Measurements from ENCODE around the gene RGS16. TPM values are rescaled to one million over a fixed set of nuclear protein-coding genes. Genes with fewer than 3 reads are reported as not detected.

The RGS16 gene
- polyA plus RNA-seq, 1 experiment, result 0.23 TPM

DNA sequence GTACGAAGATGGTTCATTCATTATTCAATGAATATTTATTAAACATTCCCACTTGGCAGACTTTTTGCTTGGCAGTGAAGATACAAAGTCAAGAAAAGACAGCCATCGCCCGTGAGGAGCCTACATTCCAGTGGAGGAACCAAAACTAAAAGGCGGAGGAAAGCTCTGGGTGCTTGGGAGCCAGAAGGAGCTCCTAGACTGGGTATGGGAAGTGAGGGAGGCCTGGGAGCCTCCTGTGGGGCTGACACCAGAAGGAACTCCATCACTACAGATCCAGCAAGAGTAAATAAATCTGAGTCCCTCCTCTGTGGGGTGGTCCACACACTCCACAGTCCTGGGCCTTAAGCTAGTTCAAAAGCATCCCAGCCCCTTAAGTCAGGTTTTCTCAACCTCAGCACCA is 30.0 kb downstream of the RGS16 start:
- POLR2A ChIA-PET, result no interaction called here

GRCh38 chr1:182570611-182570970 is 33.6 kb downstream of the RGS16 start:
- no peak for TF ChIP-seq CTCF (IDR thresholded peaks at IDR 0.05; ENCODE audit: insufficient read depth, low read depth, low read length)
- Histone ChIP-seq H3K4me3 (ENCODE audit: low read depth, low read length) (no peak overlapping the region), H3K27me3 (ENCODE audit: control insufficient read depth, insufficient read depth, low read length) (no peaks in the 10 kb centered on the region), H3K36me3 (ENCODE audit: control insufficient read depth, insufficient read depth, low read length) (peaks cover 3% of the 10 kb centered on the region; the same call in 1 of the 2 replicates)
- no peak for DNase-seq (ENCODE audit: low read depth)
- ChIA-PET POLR2A (no interaction called here), CTCF (no interaction called here)

More for the DNA sequence above, 30.0 kb downstream of the RGS16 start:
- Histone ChIP-seq H3K27me3 (ENCODE audit: control insufficient read depth, insufficient read depth, low read length) (no peaks in the 10 kb centered on the region), H3K36me3 (ENCODE audit: control insufficient read depth, insufficient read depth, low read length) (peaks cover 3% of the 10 kb centered on the region; the same call in 1 of the 2 replicates), H3K4me3 (ENCODE audit: low read depth, low read length) (no peak overlapping the region)
- no peak for DNase-seq (ENCODE audit: low read depth)
- CTCF ChIA-PET, result no interaction called here
- no peak for TF ChIP-seq CTCF (IDR thresholded peaks at IDR 0.05; ENCODE audit: insufficient read depth, low read depth, low read length)

DNA sequence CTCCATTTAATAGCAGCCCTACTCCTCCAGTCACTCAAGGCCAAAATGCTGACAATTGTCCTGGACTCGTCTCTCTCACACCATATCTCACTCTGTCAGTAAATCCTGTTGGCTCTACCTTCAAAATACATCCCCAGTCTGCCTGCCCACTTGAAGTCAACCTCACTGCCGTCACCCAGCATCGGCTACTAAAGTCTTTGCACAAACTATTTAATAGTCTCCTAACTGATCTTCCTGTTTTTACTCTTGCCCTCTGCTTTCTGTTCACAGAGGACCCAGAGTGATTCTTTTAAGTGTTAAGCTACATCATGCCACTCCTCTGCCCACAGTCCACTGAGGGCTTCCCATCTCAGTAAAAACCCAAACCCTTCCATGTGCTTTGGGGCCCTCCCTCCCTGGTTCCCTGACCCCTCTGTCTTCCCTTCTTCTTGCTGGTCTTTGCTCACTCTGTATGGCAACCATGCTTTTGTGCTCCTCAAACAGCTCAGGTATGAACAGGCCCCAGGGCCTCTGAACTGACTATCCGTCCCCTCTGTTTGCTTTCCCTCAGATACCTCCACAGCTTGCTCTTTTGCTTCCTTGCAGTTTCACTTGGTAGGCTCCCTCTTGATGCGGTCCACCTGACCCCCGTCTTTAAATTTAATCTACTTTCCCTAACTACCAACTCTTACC is 34.1 kb downstream of the RGS16 start:
- POLR2A ChIA-PET, result no interaction called here
- TF ChIP-seq CTCF (IDR thresholded peaks at IDR 0.05; ENCODE audit: insufficient read depth, low read depth, low read length), result no peak

DNA sequence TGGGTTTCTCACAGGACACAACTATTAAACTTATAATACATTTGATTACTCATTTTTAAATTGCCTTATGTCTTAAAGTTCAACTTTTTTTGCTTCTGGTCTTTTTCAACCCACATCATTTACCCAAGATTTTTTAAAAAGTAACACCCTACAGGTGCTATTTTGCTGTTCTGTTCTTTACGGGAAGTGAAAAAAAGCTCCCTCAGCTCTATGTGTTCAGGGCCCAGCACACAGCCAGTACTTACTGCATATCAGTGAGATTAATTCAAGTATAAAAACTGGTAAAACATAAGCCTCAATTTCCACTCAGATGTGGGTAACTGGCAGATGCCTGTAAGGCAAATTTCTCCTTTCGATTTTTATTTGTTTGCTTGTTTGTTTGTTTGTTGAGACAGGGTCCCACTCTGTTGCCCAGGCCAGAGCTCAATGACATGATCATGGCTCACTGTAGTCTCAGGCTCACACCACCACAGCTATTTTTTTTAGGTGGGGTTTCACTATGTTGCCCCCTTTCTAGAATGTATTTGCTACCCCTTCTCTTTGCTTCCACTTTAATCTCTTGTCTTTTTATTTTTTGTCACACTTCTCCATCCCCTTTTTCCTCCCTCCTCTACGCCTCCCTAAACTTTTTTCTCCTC is 35.4 kb downstream of the RGS16 start:
- Histone ChIP-seq H3K36me3 (ENCODE audit: control insufficient read depth, insufficient read depth, low read length) (no peaks in the 10 kb centered on the region), H3K4me3 (ENCODE audit: low read depth, low read length) (no peak overlapping the region), H3K27me3 (ENCODE audit: control insufficient read depth, insufficient read depth, low read length) (no peaks in the 10 kb centered on the region)
- POLR2A ChIA-PET, result no interaction called here
- CTCF ChIA-PET, result no interaction called here
- no peak for DNase-seq (ENCODE audit: low read depth)
- no peak for TF ChIP-seq CTCF (IDR thresholded peaks at IDR 0.05; ENCODE audit: insufficient read depth, low read depth, low read length)

More for the DNA sequence above, 34.1 kb downstream of the RGS16 start:
- DNase-seq (ENCODE audit: low read depth), result no peak
- no peaks in the 10 kb centered on the region for H3K27me3 ChIP-seq (ENCODE audit: control insufficient read depth, insufficient read depth, low read length)
- H3K36me3 ChIP-seq (ENCODE audit: control insufficient read depth, insufficient read depth, low read length), result peaks cover under 1% of the 10 kb centered on the region; the same call in 1 of the 2 replicates
- CTCF ChIA-PET, result no interaction called here
- no peak overlapping the region for H3K4me3 ChIP-seq (ENCODE audit: low read depth, low read length)

- POLR2A ChIA-PET, result no interaction called here
- H3K36me3 ChIP-seq (ENCODE audit: control insufficient read depth, insufficient read depth, low read length), result no peaks in the 10 kb centered on the region
- no peak for TF ChIP-seq CTCF (IDR thresholded peaks at IDR 0.05; ENCODE audit: insufficient read depth, low read depth, low read length)
- DNase-seq (ENCODE audit: low read depth), result no peak
- no peaks in the 10 kb centered on the region for H3K27me3 ChIP-seq (ENCODE audit: control insufficient read depth, insufficient read depth, low read length)
- no peak overlapping the region for H3K4me3 ChIP-seq (ENCODE audit: low read depth, low read length)
- CTCF ChIA-PET, result no interaction called here
Observed at GRCh38 chr1:182567629-182568028, 36.6 kb downstream of the RGS16 start.
